HFF-Myc (cell line): ENCODE data around the gene ENTPD7.
A peak's percentile ranks its signal among the peaks of the same experiment; 100 is the strongest.

Experiments used
- DNase-seq: peaks from one replicate; pipeline ENCODE4 v3.0.0-alpha.2; 2011; ENCODE audit warnings: low read depth; ENCODE audit errors: extremely low read depth
- H3K4me3 ChIP-seq: replicated peaks from 2 replicates; pipeline ENCODE4 v1.5.1; 2011; ENCODE audit warnings: low read depth, mild to moderate bottlenecking, control low read depth, low read length
- CTCF ChIP-seq: IDR thresholded peaks from 2 replicates; pipeline ENCODE4 v1.5.1; 2012; ENCODE audit warnings: mild to moderate bottlenecking, low read depth, low read length, control low read depth; ENCODE audit errors: missing control alignments

Gene ENTPD7

DNA sequence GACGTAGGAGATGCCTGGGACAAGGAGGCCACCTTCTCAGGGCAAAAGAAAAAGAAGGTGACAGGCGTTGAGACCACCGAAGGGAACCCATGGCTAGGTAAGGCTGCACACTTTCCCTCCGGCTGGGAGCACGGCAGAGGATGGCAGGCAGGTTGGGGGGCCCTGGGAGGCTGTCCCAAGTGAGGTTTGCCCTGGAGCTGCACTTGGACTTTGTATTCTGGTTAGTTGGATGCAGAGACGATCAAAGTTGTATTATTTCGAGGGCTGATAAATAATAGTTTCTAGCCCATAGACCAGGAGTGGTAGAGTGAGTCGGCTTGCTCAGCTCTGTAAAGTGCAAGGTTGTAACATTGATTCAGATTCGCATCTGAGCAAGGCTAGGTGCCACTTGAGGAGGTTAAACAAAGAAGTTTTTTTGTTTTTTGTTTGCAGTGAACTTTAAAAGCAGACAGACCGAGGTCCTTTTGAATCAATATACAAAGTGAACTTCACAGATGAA lies 608 bp downstream of the ENTPD7 start:
- peak overlapping the region; percentile 53 for H3K4me3 ChIP-seq
- DNase-seq: no peak
- no peak for TF ChIP-seq CTCF

GRCh38 chr10:99660662-99661376 lies 1.5 kb downstream of the ENTPD7 start:
- peak overlapping the region; percentile 1; the same call in 1 of the 2 replicates for H3K4me3 ChIP-seq
- no peak for DNase-seq
- no peak for TF ChIP-seq CTCF

DNA sequence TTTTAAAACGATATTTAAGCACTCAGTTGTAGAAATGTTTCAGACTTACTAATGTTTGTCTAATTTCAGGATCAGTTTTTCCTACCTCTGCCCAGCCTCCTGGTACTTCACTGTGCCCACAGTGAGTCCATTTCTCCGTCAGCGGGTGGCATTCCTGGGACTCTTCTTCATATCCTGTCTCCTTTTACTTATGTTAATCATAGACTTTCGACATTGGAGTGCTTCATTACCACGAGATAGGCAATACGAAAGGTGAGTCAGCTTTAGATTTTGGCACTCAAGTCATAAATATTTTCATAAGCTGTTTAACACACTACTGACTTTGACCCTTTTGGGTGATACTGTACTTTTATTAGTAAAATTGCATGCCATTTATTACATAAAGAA lies 2.1 kb downstream of the ENTPD7 start:
- H3K4me3 ChIP-seq: 0 out of 2 replicates have a peak overlapping the region, but pooled peaks have one; percentile 1
- no peak for TF ChIP-seq CTCF
- no peak for DNase-seq

DNA sequence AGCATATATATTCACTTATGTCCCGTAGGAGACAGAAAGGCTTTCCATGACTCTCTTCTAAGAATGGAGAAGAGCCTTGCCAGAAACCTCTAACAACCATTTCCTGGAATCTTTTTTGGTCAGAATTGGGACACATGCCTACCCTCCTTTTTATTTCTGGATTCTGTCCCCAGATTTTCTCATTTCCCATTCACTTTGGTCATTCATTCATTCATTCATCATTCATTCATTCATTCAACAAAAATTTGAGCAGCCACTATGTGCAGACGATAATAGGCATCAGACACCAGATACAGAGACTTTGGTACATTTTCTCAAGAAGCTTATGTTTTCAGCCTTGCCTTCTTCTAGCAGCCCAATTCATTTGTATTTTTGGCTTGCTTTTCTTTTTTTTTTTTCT lies 6.0 kb downstream of the ENTPD7 start:
- DNase-seq: no peak
- no peak overlapping the region for H3K4me3 ChIP-seq
- TF ChIP-seq CTCF: no peak

DNA sequence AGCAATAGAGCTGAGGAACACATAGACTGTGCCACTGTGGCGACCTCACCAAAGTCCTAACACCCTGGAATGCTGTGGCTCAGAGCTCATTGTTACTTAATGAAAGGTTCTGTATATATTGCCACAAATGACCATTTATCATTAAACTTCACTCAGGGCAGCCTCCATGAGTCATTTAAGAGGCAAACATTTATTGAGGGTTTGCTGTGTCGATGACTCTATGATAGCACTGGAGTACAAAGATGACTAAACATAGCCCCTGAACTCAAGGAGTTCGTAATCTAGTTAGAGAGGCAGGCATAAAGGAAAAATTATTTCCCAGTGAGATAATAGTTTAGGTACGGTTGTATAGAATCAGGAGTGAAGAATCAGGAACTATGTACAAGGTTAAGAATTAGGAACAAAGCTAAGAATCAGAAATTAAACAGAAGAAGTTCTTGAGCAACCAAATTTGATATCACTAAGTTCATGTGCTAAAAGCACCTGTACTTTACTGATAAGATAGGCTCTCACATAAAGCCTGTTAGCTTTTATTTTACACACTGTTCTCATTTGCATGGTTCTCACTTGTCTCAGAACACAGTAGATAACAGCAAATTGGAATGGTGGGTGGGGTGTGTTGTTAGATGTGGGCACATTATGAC lies 7.9 kb downstream of the ENTPD7 start:
- TF ChIP-seq CTCF: no peak
- DNase-seq: no peak

DNA sequence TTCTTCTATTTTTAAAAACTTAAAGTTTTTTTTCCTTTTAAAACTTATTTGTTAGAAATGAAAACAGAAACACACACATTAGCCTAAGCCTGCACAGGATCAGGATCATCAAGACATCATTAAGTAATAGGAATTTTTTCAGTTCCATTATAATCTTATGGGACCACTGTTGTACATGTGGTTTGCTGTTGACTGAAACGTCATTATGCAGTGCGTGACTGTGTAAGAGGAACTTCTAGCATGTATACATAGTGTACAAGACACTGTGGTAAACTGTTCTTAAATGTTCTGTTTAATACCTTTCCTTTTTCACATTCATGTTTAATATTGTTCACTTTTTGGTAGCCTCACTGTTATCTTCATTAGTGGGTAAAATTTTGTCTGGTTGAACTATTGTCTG lies 12.1 kb downstream of the ENTPD7 start:
- no peak for DNase-seq
- no peak for TF ChIP-seq CTCF

More for the DNA sequence above, 7.9 kb downstream of the ENTPD7 start:
- no peak overlapping the region for H3K4me3 ChIP-seq

More for the DNA sequence above, 12.1 kb downstream of the ENTPD7 start:
- H3K4me3 ChIP-seq: no peak overlapping the region
